Esophagus squamous epithelium (tissue), 5 donors: ENCODE measurements around the gene UBE2Q1. TPM values are rescaled to one million over a fixed set of nuclear protein-coding genes. Genes with fewer than 3 reads are reported as not detected.
A peak's percentile ranks its signal among the peaks of the same experiment; 100 is the strongest.

ENCODE experiments used
- DNase-seq: peaks from one replicate; lab custom pipeline; 2025; lab: John Stamatoyannopoulos, UW
- H3K27ac ChIP-seq, 4 donors: fragments of 200-600 bp; sonication (generic); one replicate each; pipeline ENCODE4 v1.5.1; 2016 to 2019; ENCODE audit warnings: mild to moderate bottlenecking in 1 of 4
- H3K27me3 ChIP-seq, 4 donors: fragments of 200-600 bp; sonication (generic); 1 replicate in 3 of 4; 2 replicates in 1 of 4; pipeline versions ENCODE4 v1.5.1 to v1.6.0; 2017 to 2021; ENCODE audit warnings: antibody characterized with exemption in 1 of 4
- H3K36me3 ChIP-seq, 3 donors: fragments of 200-600 bp; sonication (generic); one replicate each; pipeline ENCODE4 v1.5.1; 2016 to 2019
- H3K4me1 ChIP-seq, 3 donors: fragments of 200-600 bp; sonication (generic); one replicate each; pipeline ENCODE4 v1.5.1; 2017 to 2019
- H3K4me3 ChIP-seq, 4 donors: fragments of 200-600 bp; sonication (generic); 1 replicate in 3 of 4; 2 replicates in 1 of 4; pipeline ENCODE4 v1.5.1; 2016 to 2019; ENCODE audit warnings: mild to moderate bottlenecking in 2 of 4, moderate library complexity in 1 of 4
- H3K9me3 ChIP-seq, 3 donors: fragments of 200-600 bp; sonication (generic); one replicate each; pipeline ENCODE4 v1.5.1; 2016 to 2019
- POLR2A ChIP-seq, 4 donors: fragments of 450-650 bp; IDR thresholded peaks; one replicate each; pipeline ENCODE4 v1.6.1; 2017; ENCODE audit warnings: antibody characterized with exemption in 4 of 4, mild to moderate bottlenecking in 4 of 4, moderate library complexity in 3 of 4
- WGBS, 2 donors: methylation state at CpG; one replicate each; pipeline ENCODE4 v1.1.5; 2018; 5-methylcytosine and 5-hydroxymethylcytosine counted together
- intact Hi-C: fragments of 100-400 bp; cut with DNase I; formaldehyde crosslinking; loops from one replicate; pipeline ENCODE4 v1.15.0; 2022
- total RNA-seq, 4 donors: library from RNA; depleted of rRNA; stranded (reverse); fragments of >200 nt; gene quantifications; one replicate each; pipeline ENCODE4 v1.1.0, GENCODE V29; 2016
- TF ChIP-seq, protein P1 (sequence below), 6 experiments: fragments of 450-650 bp in 4 of 6; fragments of 200-600 bp in 2 of 6; sonication (generic) in 2 of 6; IDR thresholded peaks; one replicate each; pipeline ENCODE4 v1.5.1; 2016 to 2019; ENCODE audit warnings: antibody characterized with exemption in 6 of 6, mild to moderate bottlenecking in 4 of 6, moderate library complexity in 4 of 6
- donor health status: DM: yes; HTN: yes; CAD: no.

The UBE2Q1 gene
- total RNA-seq, 4 donors from 2014 or later = 17.8 to 27.9 (median 24.3) TPM

DNA sequence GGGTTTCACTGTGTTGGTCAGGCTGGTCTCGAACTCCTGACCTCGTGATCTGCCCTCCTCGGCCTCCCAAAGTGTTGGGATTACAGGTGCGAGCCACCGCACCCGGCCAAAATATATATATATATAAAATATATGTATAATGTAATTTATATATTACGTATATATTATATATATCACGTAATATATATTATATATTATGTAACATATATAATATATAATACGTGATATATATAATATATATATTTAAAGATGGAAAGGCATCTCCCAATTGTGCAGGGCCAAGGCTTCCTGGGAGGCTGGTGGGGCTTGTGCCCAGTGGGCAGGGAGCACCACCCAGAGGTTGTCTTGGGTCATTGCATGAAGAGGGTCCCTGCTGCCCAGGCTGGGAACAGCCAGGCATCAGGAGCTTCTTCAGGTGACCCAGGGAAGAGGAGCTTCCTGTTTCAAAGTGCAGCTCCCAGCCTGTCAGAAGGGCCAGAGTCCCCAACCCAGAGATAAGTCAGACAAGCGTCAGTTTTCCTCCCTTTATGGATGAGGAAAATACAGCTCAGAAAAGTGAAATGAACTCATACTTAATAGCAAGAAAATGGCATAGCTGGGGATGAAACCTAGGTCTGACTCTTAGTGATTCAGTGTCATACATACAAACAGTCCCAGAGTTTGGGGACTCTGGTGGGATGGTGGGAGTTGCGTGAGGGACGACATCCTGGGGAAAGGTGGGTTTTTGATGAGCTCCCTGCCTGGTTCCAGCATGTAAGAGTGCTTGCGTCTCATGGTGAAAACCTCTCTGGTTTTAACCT is 12.0 kb downstream of the UBE2Q1 start:
- peaks cover 5 to 42% (median 13%) of the 10 kb centered on the region in 3 donors for H3K4me1 ChIP-seq
- H3K27me3 ChIP-seq = no peaks in the 10 kb centered on the region
- H3K36me3 ChIP-seq = peaks cover 11 to 28% (median 18%) of the 10 kb centered on the region in 3 donors
- H3K4me3 ChIP-seq = no peak overlapping the region
- 64 to 66% methylated on average over 13 of the region's 13 CpGs for WGBS, 2 donors
- H3K27ac ChIP-seq = peak overlapping the region in 3 of 4 donors; percentile 30 to 53 (median 47)
- intact Hi-C loops = loop anchor here (10.0 kb wide), 1 partner anchor 52 kb away; no protein-coding TSS in a partner anchor
- no peak for DNase-seq
- TF ChIP-seq POLR2A (IDR thresholded peaks at IDR 0.05) = no peak
- TF ChIP-seq, protein P1, sequence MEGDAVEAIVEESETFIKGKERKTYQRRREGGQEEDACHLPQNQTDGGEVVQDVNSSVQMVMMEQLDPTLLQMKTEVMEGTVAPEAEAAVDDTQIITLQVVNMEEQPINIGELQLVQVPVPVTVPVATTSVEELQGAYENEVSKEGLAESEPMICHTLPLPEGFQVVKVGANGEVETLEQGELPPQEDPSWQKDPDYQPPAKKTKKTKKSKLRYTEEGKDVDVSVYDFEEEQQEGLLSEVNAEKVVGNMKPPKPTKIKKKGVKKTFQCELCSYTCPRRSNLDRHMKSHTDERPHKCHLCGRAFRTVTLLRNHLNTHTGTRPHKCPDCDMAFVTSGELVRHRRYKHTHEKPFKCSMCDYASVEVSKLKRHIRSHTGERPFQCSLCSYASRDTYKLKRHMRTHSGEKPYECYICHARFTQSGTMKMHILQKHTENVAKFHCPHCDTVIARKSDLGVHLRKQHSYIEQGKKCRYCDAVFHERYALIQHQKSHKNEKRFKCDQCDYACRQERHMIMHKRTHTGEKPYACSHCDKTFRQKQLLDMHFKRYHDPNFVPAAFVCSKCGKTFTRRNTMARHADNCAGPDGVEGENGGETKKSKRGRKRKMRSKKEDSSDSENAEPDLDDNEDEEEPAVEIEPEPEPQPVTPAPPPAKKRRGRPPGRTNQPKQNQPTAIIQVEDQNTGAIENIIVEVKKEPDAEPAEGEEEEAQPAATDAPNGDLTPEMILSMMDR (IDR thresholded peaks at IDR 0.05) = peak in 5 of 6 experiments; percentile 45 to 70 (median 69)
- H3K9me3 ChIP-seq = no peaks in the 10 kb centered on the region

- intact Hi-C loops = loop anchor here (10.0 kb wide), 1 partner anchor 46 kb away; no protein-coding TSS in a partner anchor
- Histone ChIP-seq H3K4me3 (no peak overlapping the region), H3K36me3 (no peaks in the 10 kb centered on the region), H3K27ac (no peak overlapping the region), H3K9me3 (no peaks in the 10 kb centered on the region), H3K4me1 (no peaks in the 10 kb centered on the region), H3K27me3 (peaks cover 0 to 2% (median 0%) of the 10 kb centered on the region in 4 donors)
- WGBS, 2 donors = 62 to 68% methylated on average over 6 of the region's 6 CpGs
- TF ChIP-seq, protein P1 (IDR thresholded peaks at IDR 0.05) = no peak
- no peak for TF ChIP-seq POLR2A (IDR thresholded peaks at IDR 0.05)
- DNase-seq = no peak
Measured at GRCh38 chr1:154541231-154541630, 17.2 kb downstream of the UBE2Q1 start.

- Histone ChIP-seq H3K4me1 (no peaks in the 10 kb centered on the region), H3K27me3 (peaks cover 0 to 2% (median 0%) of the 10 kb centered on the region in 4 donors), H3K27ac (no peak overlapping the region), H3K4me3 (no peak overlapping the region), H3K9me3 (no peaks in the 10 kb centered on the region), H3K36me3 (no peaks in the 10 kb centered on the region)
- TF ChIP-seq, protein P1 (IDR thresholded peaks at IDR 0.05) = no peak
- TF ChIP-seq POLR2A (IDR thresholded peaks at IDR 0.05) = no peak
- WGBS, 2 donors = 75 to 83% methylated on average over 7 to 9 of the region's 9 CpGs
- intact Hi-C loops = loop anchor here (10.0 kb wide), 1 partner anchor 45 kb away; no protein-coding TSS in a partner anchor
- no peak for DNase-seq
Measured at GRCh38 chr1:154539486-154540483, 18.7 kb downstream of the UBE2Q1 start.

DNA sequence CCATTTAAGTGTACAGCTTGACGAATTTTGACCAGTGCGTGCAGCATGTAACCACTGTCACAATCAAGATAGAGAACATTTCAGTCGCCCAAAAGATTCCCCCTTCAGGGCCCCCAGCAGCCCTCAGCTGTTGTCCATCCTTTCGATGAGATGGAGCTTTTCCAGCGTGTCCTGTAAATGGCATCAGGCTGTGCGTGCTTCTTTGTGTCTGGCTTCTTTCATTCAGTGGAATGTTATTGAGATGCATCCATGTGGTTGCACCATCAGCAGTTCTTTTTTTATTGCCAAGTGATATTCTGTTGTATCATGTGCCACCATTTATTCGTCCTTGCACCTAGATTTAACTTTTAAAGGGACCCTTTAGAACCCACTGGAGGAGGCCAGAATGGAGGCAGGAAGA is 21.9 kb downstream of the UBE2Q1 start:
- Histone ChIP-seq H3K4me1 (no peaks in the 10 kb centered on the region), H3K27me3 (peaks cover 0 to 2% (median 0%) of the 10 kb centered on the region in 4 donors), H3K9me3 (no peaks in the 10 kb centered on the region), H3K4me3 (no peak overlapping the region), H3K36me3 (no peaks in the 10 kb centered on the region), H3K27ac (no peak overlapping the region)
- 70 to 78% methylated on average over 7 of the region's 7 CpGs for WGBS, 2 donors
- intact Hi-C loops = no loop called here
- DNase-seq = no peak
- TF ChIP-seq POLR2A (IDR thresholded peaks at IDR 0.05) = no peak
- TF ChIP-seq, protein P1 (IDR thresholded peaks at IDR 0.05) = no peak
